A673 (cell line): ENCODE results near the gene BANK1. TPM values are rescaled to one million over a fixed set of nuclear protein-coding genes. Genes with fewer than 3 reads are reported as not detected.
A peak's percentile ranks its signal among the peaks of the same experiment; 100 is the strongest.

ENCODE experiments used
- Bru-seq: library from RNA; stranded (reverse); fragments of 400-500 nt; gene quantifications from one replicate; lab custom pipeline; 2021; lab: Mats Ljungman, UMichigan
- BruChase-seq, 2 experiments: library from RNA; stranded (reverse); fragments of 400-500 nt; gene quantifications; one replicate each; lab custom pipeline; 2021; lab: Mats Ljungman, UMichigan
- BruUV-seq: library from RNA; stranded (reverse); fragments of 400-500 nt; replicated peaks from 2 replicates; lab custom pipeline; 2021; lab: Mats Ljungman, UMichigan
- CTCF ChIA-PET: fragments of 300-600 bp; sonication (Branson Sonifier 250); formaldehyde crosslinking; loops from one replicate; lab custom pipeline; 2022; ENCODE audit warnings: antibody characterized with exemption; lab: Charles Lee
- POLR2A ChIA-PET: fragments of 300-600 bp; sonication (Branson Sonifier 250); formaldehyde crosslinking; loops from one replicate; lab custom pipeline; 2022; ENCODE audit warnings: antibody characterized with exemption; ENCODE audit not compliant: low non-redundant PET; lab: Charles Lee
- DNase-seq: peaks from one replicate; pipeline ENCODE4 v3.0.0-alpha.2; 2015; ENCODE audit warnings: low spot score
- H3K27ac ChIP-seq: fragments of 200-600 bp; sonication (generic); 2 replicates; pipeline ENCODE4 v1.5.1; 2016; ENCODE audit warnings: mixed run types, low read depth, mild to moderate bottlenecking, mixed read lengths, antibody characterized with exemption, low read length; ENCODE audit not compliant: poor library complexity, severe bottlenecking
- H3K27me3 ChIP-seq: fragments of 200-600 bp; sonication (generic); replicated peaks from 2 replicates; pipeline ENCODE4 v1.6.1; 2017; ENCODE audit warnings: mixed run types, low read depth, mild to moderate bottlenecking, mixed read lengths, antibody characterized with exemption, low read length; ENCODE audit not compliant: insufficient read depth, poor library complexity
- H3K36me3 ChIP-seq: fragments of 200-600 bp; sonication (generic); 2 replicates; pipeline ENCODE4 v1.6.1; 2016; ENCODE audit warnings: mixed run types, mild to moderate bottlenecking, mixed read lengths, antibody characterized with exemption, low read length; ENCODE audit not compliant: insufficient read depth, poor library complexity, severe bottlenecking
- H3K4me1 ChIP-seq: fragments of 200-600 bp; sonication (generic); 2 replicates; pipeline ENCODE4 v1.6.1; 2017; ENCODE audit warnings: mixed run types, mild to moderate bottlenecking, mixed read lengths, antibody characterized with exemption, low read length; ENCODE audit not compliant: insufficient read depth, poor library complexity, severe bottlenecking
- H3K4me3 ChIP-seq: fragments of 200-600 bp; sonication (generic); 2 replicates; pipeline ENCODE4 v1.5.1; 2016; ENCODE audit warnings: low read depth, mixed run types, mild to moderate bottlenecking, mixed read lengths, low read length; ENCODE audit not compliant: poor library complexity, severe bottlenecking
- H3K9me3 ChIP-seq: fragments of 200-600 bp; sonication (generic); 2 replicates; pipeline ENCODE4 v1.6.1; 2016; ENCODE audit warnings: mixed run types, low read depth, mild to moderate bottlenecking, mixed read lengths, antibody characterized with exemption, low read length; ENCODE audit not compliant: poor library complexity, severe bottlenecking
- CTCF ChIP-seq: fragments of 300-800, 200-600 bp; sonication (generic); conservative IDR thresholded peaks from 2 replicates; pipeline ENCODE4 v1.5.1; 2017; ENCODE audit warnings: low read depth, mild to moderate bottlenecking, antibody characterized with exemption, low read length, moderate library complexity, mixed read lengths
- EZH2 ChIP-seq: fragments of 200-600 bp; sonication (generic); IDR thresholded peaks from 2 replicates; pipeline ENCODE4 v1.6.1; 2017; ENCODE audit warnings: borderline replicate concordance, low read depth, mild to moderate bottlenecking, mixed read lengths, antibody characterized with exemption, low read length; ENCODE audit not compliant: poor library complexity, severe bottlenecking
- intact Hi-C: fragments of 100-400 bp; cut with micrococcal nuclease; formaldehyde crosslinking; loops from one replicate; pipeline ENCODE4 v1.10.0; 2022; ENCODE audit not compliant: unreplicated experiment
- long read RNA-seq: library from polyadenylated mRNA; stranded (forward); transcript quantifications from one replicate; pipeline ENCODE4 v2.0.0, GENCODE V29; 2022
- total RNA-seq: library from RNA; stranded (reverse); gene quantifications from 2 replicates; pipeline ENCODE4 v1.2.3, GENCODE V29; 2021

Gene BANK1
- total RNA-seq (not detected in 2 replicates), Bru-seq, nascent RNA (percentile 11 among the genes with signal in this experiment), BruChase-seq, experiment 1, labeled RNA remaining after a 2-hour chase (percentile 16 among the genes with signal in this experiment), BruChase-seq, experiment 2, labeled RNA remaining after a 6-hour chase (percentile 9 among the genes with signal in this experiment)
- long read RNA-seq: 0 reads

- no peak for DNase-seq
- POLR2A ChIA-PET: no interaction called here
- no TSS peak for BruUV-seq
- CTCF ChIA-PET: no interaction called here
- Histone ChIP-seq H3K4me3 (no peak within 1 kb of the TSS), H3K4me1 (no peaks in the 10 kb centered on the region), H3K27me3 (no peaks in the 10 kb centered on the region), H3K27ac (no peak within 1 kb of the TSS), H3K9me3 (no peaks in the 10 kb centered on the region), H3K36me3 (no peaks in the 10 kb centered on the region)
- no peak for TF ChIP-seq CTCF
- TF ChIP-seq EZH2: no peak
- intact Hi-C loops: no loop called here
Observed at GRCh38 chr4:101790521-101791181, at the start of gene BANK1. TSS of gene BANK1 (plus strand) at chr4:101790730. CDS start at chr4:101790881, 151 bp downstream.

DNA sequence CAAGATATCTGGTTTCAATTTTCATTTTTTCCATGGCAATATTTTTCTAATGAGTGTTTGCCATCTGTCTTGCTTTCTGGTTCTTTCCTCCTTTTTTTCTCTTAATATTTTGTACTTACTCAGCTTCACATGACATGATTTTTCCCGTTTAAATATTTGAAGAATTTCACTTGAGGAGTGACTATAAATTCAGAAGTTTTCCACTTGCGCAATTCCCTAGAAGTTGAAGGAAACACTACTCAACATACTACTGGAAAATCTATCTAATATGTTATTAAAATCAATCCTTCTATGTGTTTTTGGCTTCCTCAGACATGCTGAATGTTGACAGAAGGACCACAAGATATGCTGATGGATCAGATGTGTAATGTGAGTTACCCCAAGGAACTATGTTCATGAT is 36.8 kb upstream of the BANK1 start:
- ChIA-PET CTCF (no interaction called here), POLR2A (no interaction called here)
- no peaks in the 10 kb centered on the region for H3K4me1 ChIP-seq
- intact Hi-C loops: no loop called here
- H3K9me3 ChIP-seq: no peaks in the 10 kb centered on the region
- no peaks in the 10 kb centered on the region for H3K36me3 ChIP-seq
- H3K4me3 ChIP-seq: no peak overlapping the region
- no peak for DNase-seq
- no peak overlapping the region for H3K27ac ChIP-seq
- TF ChIP-seq CTCF (no peak), EZH2 (no peak)
- no peaks in the 10 kb centered on the region for H3K27me3 ChIP-seq
- no TSS peak for BruUV-seq

DNA sequence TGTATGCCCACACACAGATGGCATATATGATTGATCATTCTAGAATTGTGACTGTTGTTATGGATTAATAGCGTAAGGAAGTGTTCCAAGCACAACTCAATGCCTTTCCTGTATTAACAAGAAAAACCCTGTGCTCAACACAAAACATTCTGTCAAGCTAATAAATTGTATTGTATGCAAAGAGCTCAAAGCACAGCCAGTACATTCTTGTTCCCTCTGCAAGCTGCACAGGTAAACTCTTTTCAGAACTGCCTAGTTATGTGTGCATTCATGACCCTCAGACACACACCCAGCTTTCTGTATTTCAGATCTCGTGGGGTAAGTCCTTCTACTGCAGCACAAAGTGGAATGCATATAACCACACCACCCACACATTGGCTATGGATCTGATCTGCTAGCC is 34.3 kb upstream of the BANK1 start:
- H3K4me1 ChIP-seq: no peaks in the 10 kb centered on the region
- TF ChIP-seq EZH2 (no peak), CTCF (no peak)
- H3K4me3 ChIP-seq: no peak overlapping the region
- CTCF ChIA-PET: no interaction called here
- H3K27ac ChIP-seq: no peak overlapping the region
- intact Hi-C loops: no loop called here
- DNase-seq: no peak
- BruUV-seq: no TSS peak
- POLR2A ChIA-PET: no interaction called here
- H3K9me3 ChIP-seq: no peaks in the 10 kb centered on the region
- H3K36me3 ChIP-seq: no peaks in the 10 kb centered on the region
- H3K27me3 ChIP-seq: no peaks in the 10 kb centered on the region
